GM23248 (cell line): ENCODE measurements around the gene CFH.

Experiments used
- EZH2 ChIP-seq: fragments of 200-600 bp; sonication (generic); IDR thresholded peaks from 2 replicates; pipeline ENCODE4 v1.6.1; 2018; ENCODE audit warnings: antibody characterized with exemption, mild to moderate bottlenecking; ENCODE audit not compliant: insufficient read depth, poor library complexity, severe bottlenecking
- EZH2phosphoT487 ChIP-seq: fragments of 200-600 bp; sonication (generic); IDR thresholded peaks from 2 replicates; pipeline ENCODE4 v1.6.1; 2018; ENCODE audit warnings: antibody characterized with exemption, moderate library complexity, mild to moderate bottlenecking, low read depth; ENCODE audit not compliant: insufficient read depth

- no peak for TF ChIP-seq EZH2phosphoT487
- TF ChIP-seq EZH2, result no peak
Measured at GRCh38 chr1:196651079-196651478, 764 bp upstream of the CFH start.
